Heart left ventricle (tissue), 16 donors: Measurements from ENCODE around the gene ZNF451. TPM values are rescaled to one million over a fixed set of nuclear protein-coding genes. Genes with fewer than 3 reads are reported as not detected.

Source experiments
- ATAC-seq, 4 donors: fragments of 200-7000 bp; cut with Tn5 transposase; one replicate each; pipeline ENCODE4 v1.9.1; 2020 to 2022; ENCODE audit warnings: moderate library complexity in 4 of 4, mild to moderate bottlenecking in 3 of 4, moderate number of reproducible peaks in 1 of 4
- DNase-seq, 5 donors: peaks; one replicate each; pipeline ENCODE4 v3.0.0-alpha.2; 2020
- H3K27ac ChIP-seq, 12 donors: fragments of 200-600 bp; sonication (generic) in 4 of 12; one replicate each; pipeline versions ENCODE4 v1.5.0 to v1.8.0; 2016 to 2022; ENCODE audit warnings: mild to moderate bottlenecking in 2 of 12
- H3K27me3 ChIP-seq, 9 donors: fragments of 200-600 bp; sonication (generic) in 2 of 9; one replicate each; pipeline versions ENCODE4 v1.5.1 to v1.8.0; 2016 to 2022; ENCODE audit warnings: mild to moderate bottlenecking in 3 of 9
- H3K36me3 ChIP-seq, 9 donors: fragments of 200-600 bp; sonication (generic) in 2 of 9; one replicate each; pipeline versions ENCODE4 v1.5.0 to v1.8.0; 2018 to 2022; ENCODE audit warnings: mild to moderate bottlenecking in 2 of 9
- H3K4me1 ChIP-seq, 12 donors: fragments of 200-600 bp; sonication (generic) in 4 of 12; one replicate each; pipeline versions ENCODE4 v1.5.0 to v1.8.0; 2016 to 2022; ENCODE audit warnings: mild to moderate bottlenecking in 3 of 12
- H3K4me3 ChIP-seq, 12 donors: fragments of 200-600 bp; sonication (generic) in 4 of 12; one replicate each; pipeline versions ENCODE4 v1.5.0 to v1.8.0; 2017 to 2022; ENCODE audit warnings: mild to moderate bottlenecking in 9 of 12, moderate library complexity in 4 of 12
- H3K9me3 ChIP-seq, 12 donors: fragments of 200-600 bp; sonication (generic) in 4 of 12; one replicate each; pipeline versions ENCODE4 v1.5.0 to v1.8.0; 2016 to 2022; ENCODE audit warnings: mild to moderate bottlenecking in 1 of 12
- CTCF ChIP-seq, 12 donors: fragments of 200-600 bp; sonication (generic) in 4 of 12; IDR thresholded peaks; one replicate each; pipeline versions ENCODE4 v1.5.0 to v1.8.0; 2018 to 2022; ENCODE audit warnings: antibody characterized with exemption in 12 of 12, mild to moderate bottlenecking in 5 of 12
- POLR2A ChIP-seq, 2 donors: fragments of 450-650 bp; IDR thresholded peaks; one replicate each; pipeline ENCODE4 v1.6.1; 2017; ENCODE audit warnings: antibody characterized with exemption in 2 of 2, mild to moderate bottlenecking in 2 of 2, moderate library complexity in 2 of 2
- WGBS, 4 donors: extraction: QIAGEN DNeasy Blood & Tissue Kit in 2 of 4; methylation state at CpG; one replicate each; pipeline versions ENCODE4 v1.1.5 to v1.1.7; 2013 to 2018; 5-methylcytosine and 5-hydroxymethylcytosine counted together
- intact Hi-C, 10 donors: fragments of 100-400 bp; cut with DNase I; formaldehyde crosslinking; loops; one replicate each; pipeline versions ENCODE4 v1.11.1 to v1.14.2; 2022
- polyA plus RNA-seq, 2 donors: library from polyadenylated mRNA; stranded (reverse); fragments of 200-250 nt; gene quantifications; one replicate each; pipeline ENCODE4 v1.2.3, GENCODE V29; 2013
- total RNA-seq, 9 donors: library from RNA; depleted of rRNA in 2 of 9; stranded (reverse); fragments of >200 nt in 2 of 9; fragmentation: NEBNext Ultra II Directional in 3 of 9; extraction: Animal tissue kit (Norgen Biotek cat#: 25700) in 3 of 9; gene quantifications; one replicate each; pipeline versions ENCODE4 v1.1.0 to v1.2.4, GENCODE V29; 2016 to 2023
- donor health status: ischemic (EF 13 %, LVEDD 7.1; RV severe dilation, severe dysfunction).
- donor health status: healthy with polysubstance abuse.
- donor health status: DM: no; HTN: yes; CAD: no.
- donor health status: DM: no; HTN: no; CAD: no.
- donor health status: ischemic (EF 25% LVEDD 6.9; RV normal size, moderate dysfunction).
- donor health status: ischemic (EF 25% LVEDD 5.7; RV mildly dilated, moderate dysfunction).
- donor health status: healthy.
- donor health status: DM: yes; HTN: yes; CAD: no.
- donor health status: ischemic (EF 35%, LVEDD 5.7; RV mildly dilated, moderate dysfunction).
- donor health status: nonischemic (EF 11% LVEDD 7.7; RV severe dilation, severe dysfunction).
- donor health status: DM: yes; HTN: yes; CAD: no.
- donor health status: PGD.
- donor health status: ischemic (EF 29% LVEDD 5.4; RV normal size, mild dysfunction).
- donor health status: nonischemic (EF 23%, LVEDD 6.1; RV moderate dilation, normal function).

Gene ZNF451
- total and polyA plus RNA-seq, 11 donors = 8.8 to 37.1 (median 21.4) TPM

- Histone ChIP-seq H3K27me3 (no peaks in the 10 kb centered on the region), H3K36me3 (peaks cover 0 to 7% (median 0%) of the 10 kb centered on the region in 9 donors), H3K4me1 (no peaks in the 10 kb centered on the region), H3K9me3 (peaks cover 0 to 5% (median 0%) of the 10 kb centered on the region in 12 donors), H3K27ac (no peak overlapping the region), H3K4me3 (no peak overlapping the region)
- WGBS, 4 donors = 94 to 96% (median 94%) methylated on average over 8 of the region's 8 CpGs
- intact Hi-C loops = no loop called here
- no peak for TF ChIP-seq CTCF (IDR thresholded peaks at IDR 0.05)
- no peak for TF ChIP-seq POLR2A (IDR thresholded peaks at IDR 0.05)
- ATAC-seq (no peak), DNase-seq (no peak)
These were observed 15.6 kb upstream of the ZNF451 start for GRCh38 chr6:57074383-57074782.

- DNase-seq = no peak
- peaks cover 0 to 7% (median 0%) of the 10 kb centered on the region in 9 donors for H3K36me3 ChIP-seq
- no peak for ATAC-seq
- no peak overlapping the region for H3K27ac ChIP-seq
- no peak for TF ChIP-seq CTCF (IDR thresholded peaks at IDR 0.05)
- no peak for TF ChIP-seq POLR2A (IDR thresholded peaks at IDR 0.05)
- H3K9me3 ChIP-seq = peaks cover 0 to 10% (median 0%) of the 10 kb centered on the region in 12 donors
- intact Hi-C loops = no loop called here
- no peak overlapping the region for H3K4me3 ChIP-seq
- H3K4me1 ChIP-seq = no peaks in the 10 kb centered on the region
- no peaks in the 10 kb centered on the region for H3K27me3 ChIP-seq
These were observed 14.9 kb upstream of the ZNF451 start for GRCh38 chr6:57075092-57075491.

GRCh38 chr6:57078531-57079207, 11.3 kb upstream of the ZNF451 start:
- ATAC-seq (no peak), DNase-seq (no peak)
- Histone ChIP-seq H3K4me1 (peaks cover 0 to 4% (median 0%) of the 10 kb centered on the region in 12 donors), H3K4me3 (no peak overlapping the region), H3K27ac (no peak overlapping the region), H3K27me3 (no peaks in the 10 kb centered on the region), H3K9me3 (peaks cover 0 to 17% (median 0%) of the 10 kb centered on the region in 12 donors), H3K36me3 (peaks cover 0 to 5% (median 0%) of the 10 kb centered on the region in 9 donors)
- intact Hi-C loops = no loop called here
- 78 to 100% (median 95%) methylated on average over 1 of the region's 1 CpG for WGBS, 4 donors
- TF ChIP-seq POLR2A (IDR thresholded peaks at IDR 0.05) (no peak), CTCF (IDR thresholded peaks at IDR 0.05) (no peak)

DNA sequence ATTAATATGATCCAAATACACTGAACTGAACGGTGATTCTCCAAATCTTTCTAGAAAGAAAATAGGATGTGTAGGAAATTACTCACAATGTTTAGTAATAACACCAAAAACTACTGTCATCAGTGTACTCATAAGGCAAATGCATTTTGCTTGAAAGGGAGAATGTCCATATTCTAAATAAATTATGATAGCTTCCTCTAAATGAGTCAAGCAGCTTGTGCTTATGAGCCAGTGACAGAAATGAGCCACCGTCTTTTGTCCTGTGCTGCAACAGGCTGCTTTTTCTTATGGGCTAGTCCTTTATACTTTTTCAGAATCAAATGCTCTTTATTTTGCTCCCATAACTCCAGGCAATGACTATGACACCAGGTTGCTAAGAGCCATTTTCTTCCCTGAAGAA, 4.5 kb upstream of the ZNF451 start:
- Histone ChIP-seq H3K9me3 (peaks cover 0 to 3% (median 0%) of the 10 kb centered on the region in 12 donors), H3K36me3 (no peaks in the 10 kb centered on the region), H3K27me3 (no peaks in the 10 kb centered on the region), H3K27ac (no peak overlapping the region), H3K4me1 (peaks cover 0 to 10% (median 5%) of the 10 kb centered on the region in 12 donors), H3K4me3 (no peak overlapping the region)
- no peak for DNase-seq
- no peak for TF ChIP-seq CTCF (IDR thresholded peaks at IDR 0.05)
- TF ChIP-seq POLR2A (IDR thresholded peaks at IDR 0.05) = no peak
- intact Hi-C loops = loop anchor here in 4 of 10 donors (5.0 to 10.0 kb wide), 4 partner anchors 33 to 232 kb away; partner anchors contain the start of genes KIAA1586 (in 2 of the 4), PRIM2 (in 1 of the 4) and RAB23 (in 1 of the 4)
- ATAC-seq = no peak
- WGBS, 4 donors = 88 to 90% (median 88%) methylated on average over 2 of the region's 2 CpGs
